ENCODE results near the gene GAS2. TPM values are rescaled to one million over a fixed set of nuclear protein-coding genes. Genes with fewer than 3 reads are reported as not detected.
A peak's percentile ranks its signal among the peaks of the same experiment; 100 is the strongest.

Gene GAS2
- total RNA-seq, 6 experiments from 2014 or later = 16.1 to 35.6 (median 27.8) TPM

GRCh38 chr11:22797047-22797446 lies 130.6 kb downstream of the GAS2 start:
- Histone ChIP-seq H3K4me1 (no peaks in the 10 kb centered on the region), H3K9me3 (no peaks in the 10 kb centered on the region), H3K4me3 (no peak overlapping the region), H3K27me3 (no peaks in the 10 kb centered on the region), H3K36me3 (peaks cover 0 to 2% (median 0%) of the 10 kb centered on the region in 4 donors), H3K27ac (no peak overlapping the region)
- TF ChIP-seq POLR2A (IDR thresholded peaks at IDR 0.05) (no peak), CTCF (IDR thresholded peaks at IDR 0.05) (no peak)
- 95% methylated on average over 3 of the region's 3 CpGs for WGBS (ENCODE audit: insufficient coverage, low coverage, low lambda C conversion rate, missing lambda C conversion rate)
- no peak for DNase-seq
- intact Hi-C loops (cut with DNase I) = no loop called here
- no peak for ATAC-seq

DNA sequence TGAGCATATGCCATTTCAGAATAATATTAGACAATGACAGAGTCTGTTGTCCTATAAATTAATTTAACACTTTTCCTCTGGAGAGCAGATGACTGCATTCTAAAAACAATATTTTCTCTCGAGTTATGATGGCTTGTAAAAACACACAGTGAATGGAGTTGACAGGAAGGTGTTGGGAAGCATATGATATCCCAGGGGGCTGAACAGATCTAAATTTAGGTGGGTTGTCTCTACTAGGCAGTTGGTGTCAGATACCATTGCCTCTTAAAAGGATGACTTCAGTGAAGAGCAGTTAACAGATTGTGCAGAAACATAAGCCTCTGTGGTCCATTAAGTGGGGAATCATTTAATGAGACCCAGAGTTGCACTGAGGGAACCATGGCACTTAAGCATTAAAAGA lies 132.5 kb downstream of the GAS2 start:
- TF ChIP-seq POLR2A (IDR thresholded peaks at IDR 0.05) (no peak), CTCF (IDR thresholded peaks at IDR 0.05) (no peak)
- WGBS (ENCODE audit: insufficient coverage, low coverage, low lambda C conversion rate, missing lambda C conversion rate) = 73% methylated on average over 1 of the region's 1 CpG
- H3K27ac ChIP-seq = no peak overlapping the region
- H3K36me3 ChIP-seq = peaks cover 0 to 2% (median 0%) of the 10 kb centered on the region in 4 donors
- no peaks in the 10 kb centered on the region for H3K9me3 ChIP-seq
- no peak for DNase-seq
- no peak for ATAC-seq
- H3K4me1 ChIP-seq = no peaks in the 10 kb centered on the region
- H3K4me3 ChIP-seq = no peak overlapping the region
- intact Hi-C loops (cut with DNase I) = no loop called here
- H3K27me3 ChIP-seq = no peaks in the 10 kb centered on the region

DNA sequence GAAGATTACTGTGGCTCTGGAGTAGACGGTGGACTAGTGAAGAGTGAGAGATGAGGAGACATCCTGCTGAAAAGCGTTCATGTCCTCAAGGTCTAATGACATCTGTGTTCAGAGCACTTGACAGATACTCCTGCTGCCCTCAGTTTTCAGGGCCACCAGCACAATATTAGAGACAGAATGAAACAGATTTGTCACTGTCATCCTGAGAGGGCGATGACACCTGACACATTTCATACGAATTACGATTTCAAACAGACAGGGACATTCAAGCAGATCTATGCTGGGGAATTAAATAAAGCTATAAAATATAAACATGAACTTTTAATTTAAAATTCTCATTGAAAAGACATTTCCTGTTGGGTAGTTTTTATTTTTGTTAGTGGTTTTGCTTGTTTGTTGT lies 134.1 kb downstream of the GAS2 start:
- intact Hi-C loops (cut with DNase I) = no loop called here

GRCh38 chr11:22802861-22803260 lies 136.4 kb downstream of the GAS2 start:
- intact Hi-C loops (cut with DNase I) = no loop called here
- no peaks in the 10 kb centered on the region for H3K9me3 ChIP-seq
- H3K27ac ChIP-seq = no peak overlapping the region
- no peaks in the 10 kb centered on the region for H3K36me3 ChIP-seq
- H3K4me1 ChIP-seq = no peaks in the 10 kb centered on the region
- WGBS (ENCODE audit: insufficient coverage, low coverage, low lambda C conversion rate, missing lambda C conversion rate) = 66% methylated on average over 4 of the region's 4 CpGs
- DNase-seq = no peak
- no peak for TF ChIP-seq CTCF (IDR thresholded peaks at IDR 0.05)
- peak in 1 of 4 donors; percentile 33 for ATAC-seq
- H3K4me3 ChIP-seq = no peak overlapping the region
- no peaks in the 10 kb centered on the region for H3K27me3 ChIP-seq

More for the DNA sequence above, 134.1 kb downstream of the GAS2 start:
- Histone ChIP-seq H3K36me3 (no peaks in the 10 kb centered on the region), H3K9me3 (no peaks in the 10 kb centered on the region), H3K27me3 (no peaks in the 10 kb centered on the region), H3K4me3 (no peak overlapping the region), H3K27ac (no peak overlapping the region), H3K4me1 (no peaks in the 10 kb centered on the region)
- DNase-seq (no peak), ATAC-seq (no peak)
- whole genome bisulfite sequencing (ENCODE audit: insufficient coverage, low coverage, low lambda C conversion rate, missing lambda C conversion rate) = 80% methylated on average over 5 of the region's 5 CpGs
- TF ChIP-seq CTCF (IDR thresholded peaks at IDR 0.05) (no peak), POLR2A (IDR thresholded peaks at IDR 0.05) (no peak)

- H3K36me3 ChIP-seq = peaks cover 0 to 2% (median 0%) of the 10 kb centered on the region in 4 donors
- 50% methylated on average over 2 of the region's 2 CpGs for WGBS (ENCODE audit: insufficient coverage, low coverage, low lambda C conversion rate, missing lambda C conversion rate)
- H3K27ac ChIP-seq = no peak overlapping the region
- ATAC-seq (peak in 3 of 4 donors; percentile 70 to 76 (median 71)), DNase-seq (no peak)
- TF ChIP-seq POLR2A (IDR thresholded peaks at IDR 0.05) (no peak), CTCF (IDR thresholded peaks at IDR 0.05) (no peak)
- H3K9me3 ChIP-seq = no peaks in the 10 kb centered on the region
- H3K4me3 ChIP-seq = no peak overlapping the region
- peaks cover 0 to 11% (median 0%) of the 10 kb centered on the region in 4 donors for H3K4me1 ChIP-seq
- intact Hi-C loops (cut with DNase I) = no loop called here
- no peaks in the 10 kb centered on the region for H3K27me3 ChIP-seq
Observed at GRCh38 chr11:22807391-22807790, 141.0 kb downstream of the GAS2 start.

Measured in right lobe of liver (tissue), 6 donors.